Cardiac fibroblast (primary cell): ENCODE results near the gene ITGAD.

Experiments used
- DNase-seq, 2 donors: peaks; one replicate each; pipeline versions ENCODE4 v3.0.0 to v3.0.0-alpha.2; 2010; ENCODE audit warnings: low read depth in 2 of 2
- H3K4me3 ChIP-seq, 2 donors: replicated peaks in 1 of 2; 1 replicate in 1 of 2; 2 replicates in 1 of 2; pipeline ENCODE4 v1.5.1; 2011; ENCODE audit warnings: low read depth in 2 of 2, low read length in 2 of 2, mild to moderate bottlenecking in 2 of 2, moderate library complexity in 1 of 2
- CTCF ChIP-seq: IDR thresholded peaks from one replicate; pipeline ENCODE4 v1.5.1; 2011; ENCODE audit warnings: low read depth, mild to moderate bottlenecking, low read length, inconsistent platforms

ITGAD gene

DNA sequence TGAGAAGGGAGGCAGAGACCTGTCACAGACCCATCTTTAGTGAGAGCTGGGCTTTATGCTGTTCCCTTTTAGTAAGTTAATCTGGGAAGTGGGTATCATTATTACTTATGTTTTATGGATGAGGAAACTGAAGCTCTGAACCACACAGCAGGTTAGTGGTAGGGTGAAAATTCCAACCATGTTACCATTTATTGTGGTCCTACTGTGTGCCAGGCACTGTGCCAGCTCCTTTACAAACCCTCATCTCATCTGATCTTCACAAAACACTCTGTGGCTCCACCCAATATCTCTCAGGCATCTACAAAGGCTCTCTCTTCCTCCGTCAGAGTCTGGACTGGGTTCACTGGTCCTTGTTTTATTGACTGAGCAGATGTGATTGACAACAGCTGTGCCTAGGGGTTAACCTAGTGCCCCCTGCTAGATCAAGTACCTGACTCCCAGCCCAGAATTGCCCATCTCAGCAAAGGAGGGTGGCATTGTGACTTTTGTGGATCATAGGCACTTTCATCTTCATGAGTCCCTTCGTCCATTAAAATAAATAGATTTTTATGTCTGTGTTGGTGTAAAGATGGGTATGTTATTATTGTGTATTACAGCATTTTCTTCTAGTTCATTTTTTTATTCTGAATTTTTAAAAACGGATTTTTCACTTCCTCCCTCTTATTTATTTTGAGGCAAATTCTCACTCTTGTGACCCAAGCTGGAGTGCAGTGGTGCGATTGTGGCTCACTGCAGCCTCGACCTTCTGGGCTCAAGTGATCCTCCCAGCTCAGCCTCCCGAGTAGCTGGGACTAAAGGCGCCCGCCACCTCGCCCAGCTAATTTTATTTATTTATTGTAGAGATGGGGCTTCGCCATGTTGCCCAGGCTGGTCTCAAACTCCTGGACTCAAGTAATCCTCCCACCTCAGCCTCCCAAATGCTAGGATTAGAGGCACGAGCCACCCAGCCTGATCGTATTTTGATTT, 81.9 kb downstream of the ITGAD start:
- no peak for DNase-seq
- no peak overlapping the region for H3K4me3 ChIP-seq
- TF ChIP-seq CTCF: no peak

DNA sequence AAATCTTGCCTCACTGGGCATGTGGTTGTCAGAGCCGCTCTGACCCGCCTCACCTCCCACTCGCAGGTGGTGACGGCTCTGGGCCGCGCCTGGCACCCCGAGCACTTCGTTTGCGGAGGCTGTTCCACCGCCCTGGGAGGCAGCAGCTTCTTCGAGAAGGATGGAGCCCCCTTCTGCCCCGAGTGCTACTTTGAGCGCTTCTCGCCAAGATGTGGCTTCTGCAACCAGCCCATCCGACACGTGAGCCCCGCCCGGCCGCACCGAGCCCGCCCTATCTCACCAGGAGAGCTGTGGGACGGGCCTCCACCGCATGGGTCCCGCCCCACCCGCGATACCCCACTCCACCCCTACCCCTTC, 82.8 kb downstream of the ITGAD start:
- no peak for DNase-seq
- no peak overlapping the region for H3K4me3 ChIP-seq
- TF ChIP-seq CTCF: no peak
